Measurements from ENCODE around the gene KRT35.

Gene KRT35

GRCh38 chr17:41511716-41512115, 30.8 kb upstream of the KRT35 start:
- DNase-seq (ENCODE audit: low read depth), result no peak

- DNase-seq (ENCODE audit: low read depth), result no peak
Measured at GRCh38 chr17:41511116-41511515, 30.2 kb upstream of the KRT35 start.

- no peak for DNase-seq (ENCODE audit: low read depth)
Measured at GRCh38 chr17:41510251-41511065, 29.5 kb upstream of the KRT35 start.

GRCh38 chr17:41507315-41507880, 26.4 kb upstream of the KRT35 start:
- no peak for DNase-seq (ENCODE audit: low read depth)

- no peak for DNase-seq (ENCODE audit: low read depth)
Measured at GRCh38 chr17:41505809-41506767, 25.1 kb upstream of the KRT35 start.

GRCh38 chr17:41505007-41505808, 24.3 kb upstream of the KRT35 start, which contains the start of gene KRT13:
Gene KRT13 (minus strand): TSS chr17:41505612. CDS start chr17:41505550, 62 bp downstream.
- no peak for DNase-seq (ENCODE audit: low read depth)

GRCh38 chr17:41504246-41504977, 23.5 kb upstream of the KRT35 start:
- no peak for DNase-seq (ENCODE audit: low read depth)

GRCh38 chr17:41503202-41503601, 22.3 kb upstream of the KRT35 start:
- no peak for DNase-seq (ENCODE audit: low read depth)

GRCh38 chr17:41500131-41500911, 19.4 kb upstream of the KRT35 start:
- no peak for DNase-seq (ENCODE audit: low read depth)

- no peak for DNase-seq (ENCODE audit: low read depth)
Measured at GRCh38 chr17:41499714-41500113, 18.8 kb upstream of the KRT35 start.

- no peak for DNase-seq (ENCODE audit: low read depth)
Measured at GRCh38 chr17:41498276-41498675, 17.3 kb upstream of the KRT35 start.

GRCh38 chr17:41496803-41497484, 16.0 kb upstream of the KRT35 start:
- DNase-seq (ENCODE audit: low read depth), result peak; percentile 57

GRCh38 chr17:41494524-41494923, 13.6 kb upstream of the KRT35 start:
- DNase-seq (ENCODE audit: low read depth), result no peak

GRCh38 chr17:41492771-41493170, 11.8 kb upstream of the KRT35 start:
- DNase-seq (ENCODE audit: low read depth), result peak; percentile 32

- DNase-seq (ENCODE audit: low read depth), result no peak
Measured at GRCh38 chr17:41492351-41492750, 11.4 kb upstream of the KRT35 start.

- DNase-seq (ENCODE audit: low read depth), result no peak
Measured at GRCh38 chr17:41491476-41491875, 10.5 kb upstream of the KRT35 start.

- DNase-seq (ENCODE audit: low read depth), result no peak
Measured at GRCh38 chr17:41490000-41490990, 9.3 kb upstream of the KRT35 start.

- DNase-seq (ENCODE audit: low read depth), result no peak
Measured at GRCh38 chr17:41489531-41489930, 8.6 kb upstream of the KRT35 start, which contains the start of gene KRT36. Gene KRT36 (minus strand): TSS chr17:41489910. CDS start chr17:41489864, 46 bp downstream.
